Stimulated activated CD4-positive, alpha-beta T cell treated with anti-CD3 and anti-CD28 coated beads, Interleukin-2, amount 100 ng/mL, for 4 hours (primary cell): ENCODE results near the gene BRD2.
"Not testable (repeated sequence)": the region's sequence is repeated elsewhere in the genome, so short reads cannot be mapped to it uniquely, and the experiment has no call there.

Experiments
- DNase-seq: peaks from one replicate; pipeline ENCODE4 v3.0.0-alpha.2; 2020; ENCODE audit warnings: low read depth

BRD2 gene

GRCh38 chr6:32968093-32968866, at the start of gene BRD2:
BRD2 (plus strand) TSS chr6:32968594; CDS start chr6:32972899, 4,305 bp downstream.
- DNase-seq: peak; percentile 94

GRCh38 chr6:32920715-32921114, 47.7 kb upstream of the BRD2 start:
- no peak for DNase-seq

DNA sequence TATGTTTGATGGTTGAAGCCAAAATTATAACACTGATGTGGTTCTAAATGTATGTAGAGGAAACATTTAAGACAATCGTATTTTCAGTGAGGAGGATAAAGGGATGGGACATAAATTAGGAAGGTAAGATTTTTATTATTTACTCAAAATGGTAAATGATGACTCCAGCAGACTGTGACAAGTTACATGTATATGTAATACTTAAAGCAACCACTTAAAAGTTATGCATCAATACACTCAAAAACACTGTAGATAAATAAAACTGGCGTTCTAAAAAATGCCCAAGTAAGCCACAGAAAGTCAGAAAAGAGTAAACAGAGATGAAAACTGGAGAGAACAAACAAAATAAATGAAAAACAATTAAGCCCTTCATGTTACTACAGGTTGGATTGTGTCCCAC, 46.3 kb upstream of the BRD2 start:
- DNase-seq: no peak

DNA sequence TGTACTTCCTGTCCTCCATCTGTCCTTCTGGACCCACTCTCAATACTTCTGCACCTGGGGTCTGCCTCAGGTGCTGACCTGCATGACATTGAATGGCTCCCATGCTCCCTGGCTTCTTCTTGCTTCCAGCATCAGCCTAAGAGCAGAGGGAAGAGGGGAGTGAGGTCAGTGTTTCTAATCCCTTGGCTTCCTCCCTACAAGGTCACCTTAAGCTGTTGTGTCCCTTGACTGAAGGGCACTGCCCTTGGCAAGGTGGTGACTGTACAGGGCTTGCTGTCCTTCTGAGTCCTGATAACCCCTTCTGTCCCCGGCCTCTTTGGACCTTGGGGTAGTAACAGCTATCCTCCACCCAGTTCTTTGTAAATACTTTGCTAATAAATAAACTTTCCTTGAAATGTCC, 37.2 kb upstream of the BRD2 start:
- DNase-seq: no peak

DNA sequence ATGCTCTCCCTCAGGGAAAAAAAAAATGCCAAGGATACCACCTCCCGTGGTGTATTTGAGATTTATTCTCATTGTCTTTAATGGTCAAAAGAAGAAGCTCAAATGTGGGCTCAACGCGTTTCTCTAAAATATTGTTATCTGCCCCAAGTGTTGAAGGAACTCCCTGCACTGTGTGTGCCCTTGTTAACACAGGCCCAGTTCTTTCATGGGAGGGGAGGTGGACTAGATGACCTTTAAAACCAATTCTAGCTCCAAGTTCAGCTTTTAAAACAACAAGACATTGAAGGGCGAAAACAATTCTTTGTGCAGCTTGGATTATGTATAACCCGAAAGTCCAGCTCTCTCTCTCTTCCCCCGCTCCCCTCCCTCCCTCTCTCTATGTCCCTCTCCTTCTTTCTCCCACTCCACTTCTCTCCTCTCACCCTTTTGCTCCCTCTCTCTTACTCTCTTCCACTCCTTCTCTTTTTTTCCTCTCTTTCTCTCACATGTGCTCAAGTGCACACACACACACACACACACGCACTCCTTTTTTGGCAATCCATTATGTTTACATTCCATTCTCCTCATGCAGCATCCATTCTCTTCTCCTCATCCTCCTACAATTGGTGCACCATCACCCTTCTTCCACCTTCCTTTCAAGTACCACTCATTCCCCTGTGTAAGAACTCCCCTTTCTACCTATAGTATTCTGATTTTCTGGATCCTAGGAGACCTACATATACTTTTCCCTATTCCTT, 36.1 kb upstream of the BRD2 start:
- DNase-seq: no peak

GRCh38 chr6:32933661-32934085, 34.7 kb upstream of the BRD2 start:
- peak; percentile 69 for DNase-seq

DNA sequence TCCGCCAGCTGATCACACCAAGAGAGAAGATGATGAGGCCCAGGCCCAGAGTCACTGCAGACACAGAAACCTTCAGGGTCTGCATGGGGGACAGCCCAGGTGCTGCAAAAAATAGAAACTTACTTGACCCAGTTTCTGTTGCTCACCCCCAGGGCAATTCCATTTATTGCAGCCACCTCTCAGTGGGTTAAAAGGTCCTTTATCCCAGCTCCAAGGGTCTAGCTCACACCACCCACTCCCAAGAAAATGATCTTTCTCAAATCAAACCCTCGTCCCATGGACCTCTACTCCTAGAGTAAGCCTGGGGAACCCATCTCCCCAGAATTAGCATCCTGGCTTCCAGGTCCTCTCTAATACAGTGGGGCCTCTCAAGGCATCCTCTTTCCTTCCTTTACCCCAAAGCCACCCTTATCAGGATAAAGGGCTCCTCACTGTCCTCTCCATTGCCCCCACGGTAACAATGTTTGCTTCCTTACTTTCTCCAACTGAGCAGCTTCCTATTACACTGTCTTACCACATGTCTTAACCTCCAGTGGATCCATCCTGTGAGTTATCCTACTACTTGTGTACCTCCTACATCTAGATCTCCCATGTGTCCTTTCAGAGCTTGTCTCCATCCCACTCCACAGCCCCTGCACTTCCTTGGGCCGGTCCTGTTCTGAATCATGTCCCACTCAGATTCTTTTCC, 32.7 kb upstream of the BRD2 start:
- no peak for DNase-seq

- DNase-seq: no peak
Observed at GRCh38 chr6:32936239-32937152, 31.9 kb upstream of the BRD2 start.

- no peak for DNase-seq
Observed at GRCh38 chr6:32937230-32937633, 31.2 kb upstream of the BRD2 start.

DNA sequence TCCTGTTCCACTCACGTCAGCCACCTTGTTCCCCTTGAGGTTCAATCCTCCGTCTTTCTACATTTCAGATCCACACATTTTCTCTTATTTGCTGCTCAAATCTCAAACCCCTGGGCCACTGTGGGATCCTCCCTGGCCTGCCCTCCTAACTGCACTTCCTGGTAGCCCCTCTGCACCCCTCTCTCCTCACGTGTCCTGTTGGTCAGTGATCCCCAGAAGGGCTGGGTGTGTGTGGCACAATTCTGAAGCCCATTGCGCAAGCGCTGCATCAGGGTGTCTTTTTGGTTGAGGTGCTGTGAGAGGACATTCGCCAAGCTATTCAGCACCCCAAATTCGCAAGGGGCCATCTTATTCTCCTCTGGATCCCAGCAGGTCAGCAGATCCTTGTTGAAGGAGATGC, 29.9 kb upstream of the BRD2 start:
- DNase-seq: no peak

DNA sequence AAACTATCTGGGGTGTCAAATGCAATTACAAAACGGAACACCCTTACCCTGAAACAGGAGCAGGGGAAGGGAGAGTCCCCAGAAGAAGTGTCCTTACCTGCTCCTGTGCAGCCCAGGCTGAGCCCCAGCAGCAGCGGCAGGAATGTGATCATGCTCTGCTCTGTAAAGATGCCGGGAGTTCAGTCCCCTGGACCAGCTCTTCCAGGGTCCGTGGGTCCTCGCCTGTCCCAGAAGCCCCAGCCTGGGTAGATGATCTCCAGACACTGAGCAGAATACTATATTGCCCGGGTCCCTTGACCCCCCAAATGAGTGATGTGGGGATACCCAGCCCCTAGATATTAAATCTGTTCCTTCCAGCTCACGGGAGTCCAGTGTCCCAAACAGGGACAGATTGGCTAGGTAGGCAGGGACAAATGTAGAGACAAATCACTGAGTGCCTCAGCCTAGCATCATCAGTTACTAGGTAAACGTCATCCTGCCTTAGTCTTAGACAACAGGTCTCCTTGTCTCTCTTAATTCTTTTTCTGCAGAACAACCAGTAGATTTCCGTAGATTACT, 27.7 kb upstream of the BRD2 start, which contains the start of gene HLA-DMB:
Gene HLA-DMB, minus strand, starts transcription at position 373 of the 558 bp plus-strand sequence. Its CDS starts 221 bp downstream, at position 152.
- peak; percentile 40 for DNase-seq

GRCh38 chr6:32941214-32941768, 27.1 kb upstream of the BRD2 start:
- peak; percentile 28 for DNase-seq

- not testable (repeated sequence) for DNase-seq
Observed at GRCh38 chr6:32942555-32943123, 25.8 kb upstream of the BRD2 start.

GRCh38 chr6:32943864-32944649, 24.3 kb upstream of the BRD2 start:
- no peak for DNase-seq

DNA sequence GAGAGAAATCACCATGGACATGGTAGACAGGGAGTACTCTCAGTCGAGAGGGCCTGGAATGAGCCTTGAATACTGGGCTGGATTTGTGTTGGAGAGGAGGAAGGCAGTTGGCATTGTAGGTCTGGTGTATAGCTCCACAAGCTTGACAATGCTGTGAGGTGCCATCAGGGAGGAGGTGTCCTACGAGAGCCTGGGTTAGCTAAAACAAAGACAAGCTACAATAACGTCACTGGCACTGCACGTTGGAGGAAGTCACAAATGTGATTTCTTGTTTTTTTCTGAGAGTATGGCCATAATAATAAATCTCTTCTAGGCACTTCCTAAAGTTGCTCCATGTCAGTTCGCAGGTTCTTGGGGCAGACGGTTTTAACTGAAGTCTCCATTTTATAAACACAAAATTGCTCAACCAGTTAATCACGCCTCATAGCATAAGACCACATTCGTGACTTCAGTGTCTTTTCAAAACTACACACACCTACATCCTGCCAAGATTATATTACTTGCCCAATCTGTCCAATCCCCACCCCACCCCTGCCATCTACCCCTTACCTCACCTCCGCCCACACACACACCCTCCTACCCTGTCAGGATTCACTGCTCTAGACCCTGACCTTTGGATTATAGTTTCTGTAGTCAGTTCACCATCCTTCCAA, 23.2 kb upstream of the BRD2 start:
- DNase-seq: peak; percentile 28

- DNase-seq: no peak
Observed at GRCh38 chr6:32945953-32946352, 22.4 kb upstream of the BRD2 start.

- DNase-seq: no peak
Observed at GRCh38 chr6:32946893-32947292, 21.5 kb upstream of the BRD2 start.

- no peak for DNase-seq
Observed at GRCh38 chr6:32947552-32948465, 20.6 kb upstream of the BRD2 start.
